Ovary (tissue), 3 donors: ENCODE data around the gene TNKS1BP1.
"Not testable (repeated sequence)": the region's sequence is repeated elsewhere in the genome, so short reads cannot be mapped to it uniquely, and the experiment has no call there.

Experiments used
- CTCF ChIP-seq, 3 donors: fragments of 450-650 bp in 2 of 3; fragments of 200-600 bp in 1 of 3; IDR thresholded peaks; one replicate each; pipeline versions ENCODE4 v1.5.1 to v1.8.0; 2016 to 2022; ENCODE audit warnings: antibody characterized with exemption in 3 of 3, mild to moderate bottlenecking in 1 of 3
- POLR2A ChIP-seq: fragments of 450-650 bp; IDR thresholded peaks from one replicate; pipeline ENCODE4 v1.6.1; 2017; ENCODE audit warnings: antibody characterized with exemption, mild to moderate bottlenecking, moderate library complexity
- donor health status: DM: no; HTN: no; CAD: no.

- not testable (repeated sequence) for TF ChIP-seq CTCF (IDR thresholded peaks at IDR 0.05); POLR2A
Measured at GRCh38 chr11:57336856-57337255, 12.1 kb upstream of the TNKS1BP1 start.
